Spleen (tissue), 7 donors: Measurements from ENCODE around the gene CLEC3A.

ENCODE experiments used
- CTCF ChIP-seq, 11 experiments: fragments of 200-600 bp in 7 of 11; fragments of 450-650 bp in 4 of 11; sonication (generic) in 4 of 11; IDR thresholded peaks in 8 of 11; conservative IDR thresholded peaks in 3 of 11; 1 replicate in 7 of 11; 2 replicates in 4 of 11; pipeline versions ENCODE4 v1.4.0 to v1.8.0; 2016 to 2021; ENCODE audit warnings: antibody characterized with exemption in 11 of 11, inconsistent platforms in 4 of 11, mild to moderate bottlenecking in 1 of 11
- POLR2A ChIP-seq, 3 donors: fragments of 450-650 bp; IDR thresholded peaks; one replicate each; pipeline ENCODE4 v1.5.1; 2017; ENCODE audit warnings: antibody characterized with exemption in 3 of 3, mild to moderate bottlenecking in 1 of 3
- donor health status: DM: no; HTN: no; CAD: no; lungs with moderate emphysema.
- donor health status: DM: no; HTN: no; CAD: no.
- donor health status: DM: no; HTN: no; CAD: no.

GRCh38 chr16:78048319-78048718 lies 26.0 kb downstream of the CLEC3A start:
- TF ChIP-seq POLR2A (IDR thresholded peaks at IDR 0.05) (no peak), CTCF (IDR thresholded peaks at IDR 0.05 in 8 of 11, conservative IDR thresholded peaks at IDR 0.05 in 3 of 11) (no peak)
